H9 (cell line): ENCODE results near the gene BAG3. TPM values are rescaled to one million over a fixed set of nuclear protein-coding genes. Genes with fewer than 3 reads are reported as not detected.

Source experiments
- DNase-seq: peaks from one replicate; pipeline ENCODE4 v3.0.0-alpha.2; 2017
- H2AFZ ChIP-seq: one replicate; pipeline ENCODE4 v1.6.1; 2013; ENCODE audit warnings: mild to moderate bottlenecking, low read length, control low read depth, moderate library complexity
- H2AK5ac ChIP-seq: 2 replicates; pipeline ENCODE4 v1.6.1; 2013; ENCODE audit warnings: low read length, control low read depth, mixed read lengths; ENCODE audit not compliant: insufficient read length
- H2BK120ac ChIP-seq: one replicate; pipeline ENCODE4 v1.6.1; 2013; ENCODE audit warnings: low read depth, mild to moderate bottlenecking, low read length, control low read depth, inconsistent platforms; ENCODE audit not compliant: poor library complexity, severe bottlenecking
- H2BK12ac ChIP-seq: 2 replicates; pipeline ENCODE4 v1.6.1; 2013; ENCODE audit warnings: low read length, control low read depth, mixed read lengths, low read depth; ENCODE audit not compliant: insufficient read length
- H2BK15ac ChIP-seq: 2 replicates; pipeline ENCODE4 v1.6.1; 2013; ENCODE audit warnings: low read depth, low read length, control low read depth
- H2BK20ac ChIP-seq: one replicate; pipeline ENCODE4 v1.6.1; 2013; ENCODE audit warnings: low read depth, mild to moderate bottlenecking, low read length, control low read depth, inconsistent platforms; ENCODE audit not compliant: poor library complexity, severe bottlenecking
- H2BK5ac ChIP-seq: 2 replicates; pipeline ENCODE4 v1.6.1; 2013; ENCODE audit warnings: low read length, control low read depth, mixed read lengths; ENCODE audit not compliant: insufficient read length
- H3K14ac ChIP-seq: 2 replicates; pipeline ENCODE4 v1.6.1; 2013; ENCODE audit warnings: low read length, control low read depth; ENCODE audit not compliant: insufficient read depth
- H3K18ac ChIP-seq: 2 replicates; pipeline ENCODE4 v1.6.1; 2013; ENCODE audit warnings: low read depth, mild to moderate bottlenecking, mixed read lengths, low read length, control low read depth; ENCODE audit not compliant: insufficient read length
- H3K23ac ChIP-seq: 2 replicates; pipeline ENCODE4 v1.6.1; 2013; ENCODE audit warnings: low read length, control low read depth, mixed read lengths, low read depth; ENCODE audit not compliant: insufficient read length
- H3K23me2 ChIP-seq: 2 replicates; pipeline ENCODE4 v1.6.1; 2013; ENCODE audit warnings: low read depth, mild to moderate bottlenecking, mixed read lengths, low read length, control low read depth; ENCODE audit not compliant: insufficient read length, poor library complexity, severe bottlenecking
- H3K27ac ChIP-seq: 2 replicates; pipeline ENCODE4 v1.5.1; 2013; ENCODE audit warnings: low read length, control low read depth, mixed read lengths, low read depth; ENCODE audit not compliant: insufficient read length
- H3K27me3 ChIP-seq: 2 replicates; pipeline ENCODE4 v1.6.1; 2013; ENCODE audit warnings: low read length, control low read depth, inconsistent platforms; ENCODE audit not compliant: insufficient read depth
- H3K4ac ChIP-seq: 2 replicates; pipeline ENCODE4 v1.6.1; 2013; ENCODE audit warnings: low read depth, mild to moderate bottlenecking, control low read depth, inconsistent platforms, low read length, moderate library complexity
- H3K4me1 ChIP-seq: 2 replicates; pipeline ENCODE4 v1.6.1; 2013; ENCODE audit warnings: low read length, control low read depth, inconsistent platforms; ENCODE audit not compliant: insufficient read depth
- H3K4me2 ChIP-seq: 2 replicates; pipeline ENCODE4 v1.6.1; 2013; ENCODE audit warnings: low read length, control low read depth, mixed read lengths; ENCODE audit not compliant: insufficient read length, insufficient read depth
- H3K56ac ChIP-seq: 2 replicates; pipeline ENCODE4 v1.6.1; 2013; ENCODE audit warnings: low read depth, mild to moderate bottlenecking, mixed read lengths, low read length, control low read depth; ENCODE audit not compliant: insufficient read length
- H3K79me1 ChIP-seq: 2 replicates; pipeline ENCODE4 v1.6.1; 2013; ENCODE audit warnings: low read depth, mild to moderate bottlenecking, moderate library complexity, low read length, control low read depth, inconsistent platforms; ENCODE audit not compliant: insufficient read depth, poor library complexity, severe bottlenecking
- H3K79me2 ChIP-seq: 2 replicates; pipeline ENCODE4 v1.6.1; 2013; ENCODE audit warnings: low read length, control low read depth, inconsistent platforms; ENCODE audit not compliant: insufficient read depth
- H3K9ac ChIP-seq: 2 replicates; pipeline ENCODE4 v1.6.1; 2013; ENCODE audit warnings: low read length, control low read depth, mixed read lengths; ENCODE audit not compliant: insufficient read length; ENCODE audit errors: extremely low read depth
- H3K9me3 ChIP-seq: one replicate; pipeline ENCODE4 v1.6.1; 2013; ENCODE audit warnings: low read depth, low read length, inconsistent platforms; ENCODE audit not compliant: control insufficient read depth
- H3T11ph ChIP-seq: one replicate; pipeline ENCODE4 v1.6.1; 2013; ENCODE audit warnings: mild to moderate bottlenecking, low read length, control low read depth, inconsistent platforms
- H4K20me1 ChIP-seq: one replicate; pipeline ENCODE4 v1.6.1; 2013; ENCODE audit not compliant: control insufficient read depth, insufficient read length, insufficient read depth
- H4K5ac ChIP-seq: 2 replicates; pipeline ENCODE4 v1.6.1; 2013; ENCODE audit warnings: low read depth, mild to moderate bottlenecking, mixed read lengths, low read length, control low read depth; ENCODE audit not compliant: insufficient read length
- H4K8ac ChIP-seq: replicated peaks from 2 replicates; pipeline ENCODE4 v1.6.1; 2013; ENCODE audit warnings: low read length, control low read depth, mixed read lengths, low read depth; ENCODE audit not compliant: insufficient read length
- H4K91ac ChIP-seq: 2 replicates; pipeline ENCODE4 v1.6.1; 2013; ENCODE audit warnings: low read depth, mild to moderate bottlenecking, moderate library complexity, mixed read lengths, low read length, control low read depth; ENCODE audit not compliant: insufficient read length
- H3K27ac Mint-ChIP-seq, 3 experiments: 2 replicates in 2 of 3; 3 replicates in 1 of 3; pipeline ENCODE4 v1.8.0; 2020 to 2021; ENCODE audit warnings: mixed read lengths in 3 of 3, mild to moderate bottlenecking in 1 of 3, moderate library complexity in 1 of 3
- H3K27me3 Mint-ChIP-seq: 2 replicates; pipeline ENCODE4 v1.8.0; 2021; ENCODE audit warnings: low read depth, mild to moderate bottlenecking, moderate library complexity, mixed read lengths
- H3K36me3 Mint-ChIP-seq, 3 experiments: 2 replicates in 2 of 3; 3 replicates in 1 of 3; pipeline ENCODE4 v1.8.0; 2020 to 2021; ENCODE audit warnings: low read depth in 3 of 3, mixed read lengths in 3 of 3; ENCODE audit not compliant: insufficient read depth in 1 of 3
- H3K4me1 Mint-ChIP-seq, 2 experiments: 2 replicates each; pipeline ENCODE4 v1.8.0; 2020; ENCODE audit warnings: mixed read lengths in 2 of 2
- H3K4me3 Mint-ChIP-seq, 2 experiments: 2 replicates in 1 of 2; 3 replicates in 1 of 2; pipeline ENCODE4 v1.8.0; 2020 to 2021; ENCODE audit warnings: mild to moderate bottlenecking in 2 of 2, mixed read lengths in 2 of 2, moderate library complexity in 1 of 2
- H3K9me3 Mint-ChIP-seq, 2 experiments: 2 replicates in 1 of 2; 3 replicates in 1 of 2; pipeline ENCODE4 v1.8.0; 2020; ENCODE audit warnings: mild to moderate bottlenecking in 2 of 2, mixed read lengths in 2 of 2, moderate library complexity in 1 of 2
- WGBS: extraction: QIAGEN DNeasy Blood & Tissue Kit; methylation state at CpG from one replicate; pipeline ENCODE4 v1.1.7; 2013; ENCODE audit warnings: missing lambda C conversion rate, low lambda C conversion rate, mixed read lengths; ENCODE audit not compliant: insufficient read length; ENCODE audit errors: extremely low coverage; 5-methylcytosine and 5-hydroxymethylcytosine counted together
- total RNA-seq: library from RNA; stranded (reverse); gene quantifications from 2 replicates; pipeline ENCODE4 v1.2.1, GENCODE V29; 2021
- TF ChIP-seq, protein P1 (sequence below): fragments of 200-600 bp; sonication (generic); conservative IDR thresholded peaks from 3 replicates; pipeline ENCODE4 v1.8.0; 2021; ENCODE audit warnings: antibody characterized with exemption, mild to moderate bottlenecking

The BAG3 gene
- total RNA-seq, 1 experiment from 2014 or later: 11.4 TPM

DNA sequence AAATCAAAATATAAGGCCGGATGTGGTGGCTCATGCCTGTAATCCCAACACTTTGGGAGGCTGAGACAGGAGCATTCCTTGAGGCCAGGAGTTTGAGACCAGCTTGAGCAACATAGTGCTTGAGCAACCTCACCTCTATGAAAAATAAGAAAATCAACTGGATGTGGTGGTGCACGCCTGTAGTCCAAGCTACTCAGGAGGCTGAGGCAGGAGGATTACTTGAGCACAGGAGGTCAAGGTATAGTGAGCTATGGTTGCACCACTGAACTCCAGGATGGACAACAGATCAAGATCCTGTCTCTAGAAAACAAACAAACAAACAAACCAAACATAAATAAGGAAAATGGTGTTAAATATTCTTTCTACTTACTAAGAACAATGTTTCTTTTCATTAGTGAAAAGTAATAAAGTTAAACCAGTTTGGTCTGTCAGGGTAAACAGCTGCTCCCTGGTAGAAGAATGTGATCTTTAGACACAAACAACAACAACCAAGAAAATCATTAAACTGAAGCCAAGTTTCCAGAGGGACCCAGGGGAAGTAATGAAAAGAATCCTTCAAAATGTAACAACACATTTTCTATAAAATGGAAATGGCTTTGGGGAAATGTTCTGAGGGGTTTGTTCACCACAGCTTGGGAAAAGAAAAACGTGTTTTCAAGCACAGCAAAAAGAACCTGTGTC lies 17.5 kb upstream of the BAG3 start:
- Histone ChIP-seq H3K18ac (no peak overlapping the region), H4K5ac (no peak overlapping the region), H2BK20ac (no peak overlapping the region), H3K27ac (no peak overlapping the region), H3K9ac (no peak overlapping the region), H3K4me1 (no peaks in the 10 kb centered on the region), H3K27me3 (no peaks in the 10 kb centered on the region; the same call in 1 of the 2 replicates), H3K4ac (no peak overlapping the region), H3K14ac (no peak overlapping the region), H2AK5ac (no peak overlapping the region), H4K20me1 (no peaks in the 10 kb centered on the region), H2AFZ (no peak overlapping the region), H3K9me3 (no peaks in the 10 kb centered on the region), H2BK120ac (no peak overlapping the region), H3K56ac (no peak overlapping the region), H3K23ac (no peak overlapping the region), H4K91ac (no peak overlapping the region), H3K4me2 (no peak overlapping the region), H2BK5ac (no peak overlapping the region), H2BK12ac (no peak overlapping the region), H3T11ph (no peak overlapping the region), H3K79me2 (no peaks in the 10 kb centered on the region), H4K8ac (no peak overlapping the region), H3K23me2 (no peaks in the 10 kb centered on the region), H3K79me1 (no peaks in the 10 kb centered on the region), H2BK15ac (no peak overlapping the region)
- H3K36me3 Mint-ChIP-seq: no peaks in the 10 kb centered on the region
- WGBS: no CpG with 5 or more reads among the region's 3 CpGs
- no peak overlapping the region; a peak in 1 of 7 replicates for H3K27ac Mint-ChIP-seq
- peaks cover 3 to 8% of the 10 kb centered on the region in 2 experiments; a peak in 2 of 4 replicates for H3K4me1 Mint-ChIP-seq
- no peaks in the 10 kb centered on the region; the same call in 1 of the 2 replicates for H3K27me3 Mint-ChIP-seq
- no peaks in the 10 kb centered on the region for H3K9me3 Mint-ChIP-seq
- TF ChIP-seq, protein P1, sequence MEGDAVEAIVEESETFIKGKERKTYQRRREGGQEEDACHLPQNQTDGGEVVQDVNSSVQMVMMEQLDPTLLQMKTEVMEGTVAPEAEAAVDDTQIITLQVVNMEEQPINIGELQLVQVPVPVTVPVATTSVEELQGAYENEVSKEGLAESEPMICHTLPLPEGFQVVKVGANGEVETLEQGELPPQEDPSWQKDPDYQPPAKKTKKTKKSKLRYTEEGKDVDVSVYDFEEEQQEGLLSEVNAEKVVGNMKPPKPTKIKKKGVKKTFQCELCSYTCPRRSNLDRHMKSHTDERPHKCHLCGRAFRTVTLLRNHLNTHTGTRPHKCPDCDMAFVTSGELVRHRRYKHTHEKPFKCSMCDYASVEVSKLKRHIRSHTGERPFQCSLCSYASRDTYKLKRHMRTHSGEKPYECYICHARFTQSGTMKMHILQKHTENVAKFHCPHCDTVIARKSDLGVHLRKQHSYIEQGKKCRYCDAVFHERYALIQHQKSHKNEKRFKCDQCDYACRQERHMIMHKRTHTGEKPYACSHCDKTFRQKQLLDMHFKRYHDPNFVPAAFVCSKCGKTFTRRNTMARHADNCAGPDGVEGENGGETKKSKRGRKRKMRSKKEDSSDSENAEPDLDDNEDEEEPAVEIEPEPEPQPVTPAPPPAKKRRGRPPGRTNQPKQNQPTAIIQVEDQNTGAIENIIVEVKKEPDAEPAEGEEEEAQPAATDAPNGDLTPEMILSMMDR: no peak
- no peak overlapping the region for H3K4me3 Mint-ChIP-seq
- DNase-seq: no peak
